Vagina (tissue), 2 donors: ENCODE measurements around the gene CDK6.

ENCODE experiments used
- CTCF ChIP-seq, 3 experiments: fragments of 450-650 bp in 2 of 3; fragments of 200-600 bp in 1 of 3; sonication (generic) in 1 of 3; IDR thresholded peaks; one replicate each; pipeline ENCODE4 v1.5.1; 2017 to 2019; ENCODE audit warnings: antibody characterized with exemption in 3 of 3, mild to moderate bottlenecking in 2 of 3, moderate library complexity in 2 of 3
- POLR2A ChIP-seq, 2 donors: fragments of 450-650 bp; IDR thresholded peaks; one replicate each; pipeline ENCODE4 v1.6.1; 2017; ENCODE audit warnings: antibody characterized with exemption in 2 of 2, mild to moderate bottlenecking in 2 of 2, moderate library complexity in 2 of 2

GRCh38 chr7:92589056-92589455 is 247.3 kb downstream of the CDK6 start:
- TF ChIP-seq CTCF (IDR thresholded peaks at IDR 0.05), result no peak
- no peak for TF ChIP-seq POLR2A (IDR thresholded peaks at IDR 0.05)
